GM21528 (cell line): ENCODE measurements around the gene TBL1XR1.

Experiments used
- ATAC-seq: cut with Tn5 transposase; IDR thresholded peaks from one replicate; pipeline ENCODE4 v1.9.1; 2021; ENCODE audit warnings: mild to moderate bottlenecking, moderate library complexity; ENCODE audit not compliant: unreplicated experiment, low FRiP score

Gene TBL1XR1

GRCh38 chr3:177197041-177197726, at the start of gene TBL1XR1:
TBL1XR1 (minus strand) TSS chr3:177197482; CDS start chr3:177064977, 132,505 bp downstream.
- ATAC-seq, result peak; percentile 55

GRCh38 chr3:177245250-177245649, 48.0 kb upstream of the TBL1XR1 start:
- no peak for ATAC-seq

GRCh38 chr3:177244606-177245005, 47.3 kb upstream of the TBL1XR1 start:
- no peak for ATAC-seq

GRCh38 chr3:177238686-177239216, 41.5 kb upstream of the TBL1XR1 start:
- no peak for ATAC-seq

GRCh38 chr3:177237206-177237605, 39.9 kb upstream of the TBL1XR1 start:
- no peak for ATAC-seq

GRCh38 chr3:177236704-177237103, 39.4 kb upstream of the TBL1XR1 start:
- no peak for ATAC-seq

- ATAC-seq, result no peak
Measured at GRCh38 chr3:177234121-177234520, 36.8 kb upstream of the TBL1XR1 start.

- no peak for ATAC-seq
Measured at GRCh38 chr3:177231242-177231641, 34.0 kb upstream of the TBL1XR1 start.

- no peak for ATAC-seq
Measured at GRCh38 chr3:177230641-177231040, 33.4 kb upstream of the TBL1XR1 start.

- no peak for ATAC-seq
Measured at GRCh38 chr3:177229791-177230190, 32.5 kb upstream of the TBL1XR1 start.

- no peak for ATAC-seq
Measured at GRCh38 chr3:177228601-177229190, 31.4 kb upstream of the TBL1XR1 start.

- ATAC-seq, result no peak
Measured at GRCh38 chr3:177224414-177224813, 27.1 kb upstream of the TBL1XR1 start.

- no peak for ATAC-seq
Measured at GRCh38 chr3:177221744-177222143, 24.5 kb upstream of the TBL1XR1 start.

- ATAC-seq, result no peak
Measured at GRCh38 chr3:177220136-177220974, 23.1 kb upstream of the TBL1XR1 start.

GRCh38 chr3:177213801-177214535, 16.7 kb upstream of the TBL1XR1 start:
- ATAC-seq, result no peak

- no peak for ATAC-seq
Measured at GRCh38 chr3:177212756-177213155, 15.5 kb upstream of the TBL1XR1 start.

- no peak for ATAC-seq
Measured at GRCh38 chr3:177212278-177212610, 15.0 kb upstream of the TBL1XR1 start.

- no peak for ATAC-seq
Measured at GRCh38 chr3:177211503-177212277, 14.4 kb upstream of the TBL1XR1 start.

- no peak for ATAC-seq
Measured at GRCh38 chr3:177210744-177211502, 13.6 kb upstream of the TBL1XR1 start.
